NCI-H1092 treated with DMSO at 0.1 percent for 48 hours (cell line): ENCODE results near the gene LRIG2.
"Not testable (repeated sequence)": the region's sequence is repeated elsewhere in the genome, so short reads cannot be mapped to it uniquely, and the experiment has no call there.

Experiments
- DNase-seq: peaks from one replicate; lab custom pipeline; 2025; lab: John Stamatoyannopoulos, UW

LRIG2 gene, protein sequence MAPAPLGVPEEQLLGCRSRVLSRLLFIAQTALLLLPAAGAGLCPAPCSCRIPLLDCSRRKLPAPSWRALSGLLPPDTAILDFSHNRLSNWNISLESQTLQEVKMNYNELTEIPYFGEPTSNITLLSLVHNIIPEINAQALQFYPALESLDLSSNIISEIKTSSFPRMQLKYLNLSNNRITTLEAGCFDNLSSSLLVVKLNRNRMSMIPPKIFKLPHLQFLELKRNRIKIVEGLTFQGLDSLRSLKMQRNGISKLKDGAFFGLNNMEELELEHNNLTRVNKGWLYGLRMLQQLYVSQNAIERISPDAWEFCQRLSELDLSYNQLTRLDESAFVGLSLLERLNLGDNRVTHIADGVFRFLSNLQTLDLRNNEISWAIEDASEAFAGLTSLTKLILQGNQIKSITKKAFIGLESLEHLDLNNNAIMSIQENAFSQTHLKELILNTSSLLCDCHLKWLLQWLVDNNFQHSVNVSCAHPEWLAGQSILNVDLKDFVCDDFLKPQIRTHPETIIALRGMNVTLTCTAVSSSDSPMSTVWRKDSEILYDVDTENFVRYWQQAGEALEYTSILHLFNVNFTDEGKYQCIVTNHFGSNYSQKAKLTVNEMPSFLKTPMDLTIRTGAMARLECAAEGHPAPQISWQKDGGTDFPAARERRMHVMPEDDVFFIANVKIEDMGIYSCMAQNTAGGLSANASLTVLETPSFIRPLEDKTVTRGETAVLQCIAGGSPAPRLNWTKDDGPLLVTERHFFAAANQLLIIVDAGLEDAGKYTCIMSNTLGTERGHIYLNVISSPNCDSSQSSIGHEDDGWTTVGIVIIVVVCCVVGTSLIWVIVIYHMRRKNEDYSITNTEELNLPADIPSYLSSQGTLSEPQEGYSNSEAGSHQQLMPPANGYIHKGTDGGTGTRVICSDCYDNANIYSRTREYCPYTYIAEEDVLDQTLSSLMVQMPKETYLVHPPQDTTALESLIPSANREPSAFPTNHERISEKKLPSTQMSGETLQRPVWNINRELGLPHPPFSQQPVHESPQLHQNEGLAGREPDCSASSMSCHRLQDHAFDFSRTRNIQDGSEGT

DNA sequence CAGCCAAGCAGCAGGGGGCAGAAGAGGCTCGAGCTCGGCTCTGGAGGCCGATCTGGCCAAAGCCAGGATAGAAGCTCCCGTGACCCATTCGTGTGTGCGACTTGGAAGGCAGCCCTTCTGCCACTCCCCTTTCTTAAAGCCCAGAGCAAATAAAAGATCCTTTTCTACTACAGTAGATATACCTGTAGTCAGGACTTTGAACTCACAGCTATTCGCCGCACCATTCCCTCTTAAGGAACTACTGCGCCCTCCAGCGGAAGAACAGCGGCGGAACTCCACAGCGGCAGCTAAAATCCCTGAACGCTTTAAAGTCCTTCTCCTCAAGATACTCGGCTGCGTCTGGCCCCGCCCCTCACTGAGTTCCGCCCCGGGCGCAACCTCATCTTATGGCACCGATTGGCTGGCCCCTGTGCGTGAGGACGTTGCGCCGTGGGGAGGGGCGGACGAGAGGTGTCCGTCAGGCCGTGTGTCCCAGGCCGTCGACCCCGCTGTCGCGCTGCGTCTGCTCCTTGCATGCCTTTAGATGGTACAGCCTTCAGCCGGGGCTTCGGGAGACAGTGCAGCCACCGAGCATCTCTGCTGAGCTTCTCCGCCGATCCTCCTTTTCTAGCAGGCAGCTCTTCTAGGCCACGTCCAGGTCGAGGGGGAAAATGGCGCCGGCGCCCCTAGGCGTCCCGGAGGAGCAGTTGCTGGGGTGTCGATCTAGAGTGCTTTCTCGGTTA is at the start of gene LRIG2:
TSS of gene LRIG2 (plus strand) at position 442 of the 722 bp plus-strand sequence. CDS start at position 651, 209 bp downstream.
- peak; percentile 97 for DNase-seq

DNA sequence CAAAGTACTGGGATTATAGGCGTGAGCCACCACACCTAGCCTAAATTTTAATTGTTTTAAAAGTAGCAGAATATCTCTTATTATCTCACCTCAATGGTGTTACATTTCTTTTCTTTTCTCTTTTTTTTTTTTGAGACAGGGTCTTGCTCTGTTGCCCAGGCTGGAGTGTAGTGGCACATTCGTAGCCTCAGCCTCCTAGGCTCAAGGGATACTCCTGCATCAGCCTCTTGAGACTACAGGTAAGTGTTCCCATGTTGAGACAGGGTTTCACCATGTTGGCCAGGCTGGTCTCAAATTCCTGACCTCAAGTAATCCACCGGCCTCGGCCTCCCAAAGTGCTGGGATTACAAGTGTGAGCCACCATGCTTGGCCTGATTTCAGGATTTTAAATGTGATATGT is 49.7 kb upstream of the LRIG2 start:
- not testable (repeated sequence) for DNase-seq

DNA sequence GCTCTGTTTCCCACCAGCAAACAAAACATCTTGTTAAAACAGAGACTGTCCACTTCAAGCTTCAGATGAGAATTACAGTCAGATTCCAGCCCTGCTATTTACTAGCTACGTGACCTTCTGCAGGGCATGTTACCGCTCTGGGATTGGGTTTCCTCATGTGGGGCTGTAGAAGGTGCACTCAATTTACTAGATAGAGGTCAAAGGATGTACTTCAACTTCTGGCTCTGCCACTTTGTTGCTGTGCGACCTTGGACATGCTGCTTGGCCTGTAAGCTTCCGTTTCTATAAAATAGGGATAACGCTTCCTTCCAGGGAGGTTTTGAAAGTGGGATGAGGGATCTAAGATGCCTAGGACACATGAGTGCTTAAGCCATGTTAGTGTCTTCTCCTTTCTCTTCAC is 46.0 kb upstream of the LRIG2 start:
- no peak for DNase-seq

DNA sequence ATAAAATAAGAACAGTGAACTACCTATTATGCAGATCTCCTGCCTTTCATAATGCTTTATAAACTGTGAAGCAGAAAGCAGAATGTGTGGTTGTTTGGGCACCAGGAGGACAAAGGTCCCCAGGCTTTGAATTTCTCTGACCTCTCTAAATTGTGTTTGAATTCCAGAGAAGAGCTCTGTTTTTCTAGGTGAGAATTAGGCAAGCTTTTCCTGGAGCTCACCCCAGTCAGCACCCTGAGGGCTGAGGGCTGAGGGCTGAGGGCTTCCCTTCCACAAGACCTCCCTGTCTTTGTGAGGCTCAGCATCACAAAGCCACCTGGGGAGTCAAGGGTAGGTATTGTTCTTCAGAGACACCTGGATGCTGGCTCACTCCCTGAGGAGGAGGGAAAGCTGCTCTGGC is 45.5 kb upstream of the LRIG2 start:
- no peak for DNase-seq

DNA sequence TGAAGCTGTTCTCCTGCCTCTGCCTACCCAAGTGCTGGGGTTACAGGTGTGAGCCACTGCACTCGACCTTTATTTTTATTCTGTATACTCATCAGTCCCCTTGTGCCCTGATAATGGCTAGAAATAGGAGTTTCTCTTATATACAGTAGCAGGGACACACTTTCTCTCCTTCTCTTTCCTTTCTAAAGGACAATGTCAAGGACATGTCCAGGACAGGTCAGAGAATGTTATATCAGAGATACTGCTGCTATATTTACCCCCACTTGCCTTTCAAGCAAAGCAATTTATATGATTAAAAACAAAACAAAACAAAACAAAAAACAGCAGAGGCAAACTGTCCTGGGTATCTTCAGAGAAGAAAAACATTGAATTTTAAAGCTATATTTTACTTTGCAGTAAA is 43.2 kb upstream of the LRIG2 start:
- no peak for DNase-seq

DNA sequence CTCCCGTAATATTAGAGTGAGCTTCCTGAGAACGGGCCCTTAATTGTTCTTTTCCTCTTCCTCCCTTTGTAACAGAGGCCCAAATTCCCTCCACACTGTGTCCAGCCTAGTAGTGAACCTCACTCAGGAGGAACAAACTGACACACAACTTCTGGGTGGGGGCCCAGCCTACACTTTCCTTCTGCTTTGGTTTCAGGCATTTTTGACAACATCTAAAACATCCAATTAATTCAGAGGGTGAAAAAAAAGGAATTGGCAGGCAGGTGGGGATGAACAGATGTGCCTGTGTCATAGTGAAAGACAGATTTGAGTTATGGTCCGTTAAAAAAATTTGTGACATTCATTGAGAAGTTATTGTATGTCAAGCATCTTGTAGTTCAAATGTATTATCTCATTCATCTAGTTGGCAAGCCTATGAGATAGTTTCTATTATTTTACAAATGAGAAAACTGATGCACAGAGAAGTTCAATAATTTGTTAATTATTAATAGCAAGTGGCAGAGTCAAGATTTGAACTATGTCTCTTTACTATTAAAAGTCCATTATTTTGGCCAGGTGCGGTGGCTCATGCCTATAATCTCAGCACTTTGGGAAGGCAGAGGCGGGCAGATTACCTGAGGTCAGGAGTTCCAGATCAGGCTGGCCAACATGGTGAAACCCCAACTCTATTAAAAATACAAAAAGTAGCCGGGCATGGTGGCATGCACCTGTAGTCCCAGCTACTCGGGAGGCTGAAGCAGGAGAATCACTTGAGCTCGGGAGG is 41.6 kb upstream of the LRIG2 start:
- DNase-seq = no peak

DNA sequence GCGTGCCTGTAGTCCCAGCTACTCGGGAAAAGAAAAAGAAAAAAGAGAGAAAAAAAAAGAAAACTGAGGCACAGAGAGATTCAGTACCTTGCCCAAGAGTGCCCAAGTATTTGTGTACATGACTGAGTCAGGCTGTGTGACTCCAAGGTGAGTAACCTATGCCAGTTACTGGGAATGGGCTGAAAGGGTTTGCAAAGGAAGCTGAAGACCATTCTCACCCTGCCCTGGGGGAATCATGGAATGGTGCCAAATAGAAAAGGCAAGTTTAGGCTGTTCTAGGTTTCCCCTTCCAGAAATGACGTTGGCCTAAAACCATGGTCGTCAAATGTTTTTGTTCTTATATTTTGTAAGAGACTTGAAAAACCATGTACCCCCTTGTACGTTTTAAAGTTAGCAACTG is 37.9 kb upstream of the LRIG2 start:
- no peak for DNase-seq

DNA sequence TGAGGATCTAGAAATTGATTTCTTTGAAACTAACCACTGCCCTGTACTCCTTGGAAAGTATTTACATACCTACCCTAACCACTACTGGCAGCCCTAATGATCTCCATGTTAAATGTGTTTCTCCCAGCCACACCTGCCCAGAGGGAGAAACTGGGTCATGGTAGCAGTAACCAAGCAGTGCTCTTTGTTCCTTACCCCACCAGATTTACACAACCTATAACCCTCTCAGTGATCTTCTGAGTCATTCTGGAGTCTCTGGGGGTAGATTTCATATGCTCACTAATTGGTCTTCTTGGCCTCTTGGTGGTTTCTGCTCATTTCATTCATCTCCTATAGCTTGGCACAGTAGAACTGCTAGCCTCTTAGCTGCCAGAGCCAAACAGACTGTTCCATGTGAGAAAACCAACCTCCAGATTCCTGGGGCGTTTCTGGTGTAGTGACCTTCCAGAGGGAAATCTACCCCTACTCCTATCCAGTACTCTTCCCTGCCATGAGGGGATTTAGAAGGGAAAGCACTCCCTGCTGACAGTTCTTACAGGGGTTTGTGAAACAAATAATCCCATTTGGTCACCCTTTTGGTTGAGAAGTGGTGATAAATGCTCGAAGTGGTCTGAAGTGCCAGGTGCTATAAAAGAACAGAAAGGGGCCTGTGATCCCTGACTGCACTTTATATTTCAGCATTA is 36.2 kb upstream of the LRIG2 start:
- DNase-seq = no peak

DNA sequence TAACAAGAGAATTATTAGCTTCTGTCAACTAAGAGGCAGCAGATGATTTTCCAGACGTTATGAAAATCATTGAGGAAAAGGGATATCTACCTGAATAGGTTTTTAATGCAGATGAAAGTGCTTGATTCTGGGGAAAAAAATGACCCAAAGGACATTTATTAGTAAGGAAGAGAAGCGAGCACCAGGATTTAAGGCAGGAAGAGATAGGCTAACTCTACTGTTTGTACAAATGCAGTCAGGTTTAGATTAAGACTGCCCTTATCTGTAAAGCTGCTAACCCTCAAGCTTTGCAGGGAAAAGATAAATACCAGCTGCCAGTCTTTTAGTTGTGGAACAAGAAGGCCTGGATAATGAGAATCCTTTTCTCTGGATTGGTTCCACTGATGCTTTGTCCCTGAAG is 33.0 kb upstream of the LRIG2 start:
- DNase-seq = no peak

DNA sequence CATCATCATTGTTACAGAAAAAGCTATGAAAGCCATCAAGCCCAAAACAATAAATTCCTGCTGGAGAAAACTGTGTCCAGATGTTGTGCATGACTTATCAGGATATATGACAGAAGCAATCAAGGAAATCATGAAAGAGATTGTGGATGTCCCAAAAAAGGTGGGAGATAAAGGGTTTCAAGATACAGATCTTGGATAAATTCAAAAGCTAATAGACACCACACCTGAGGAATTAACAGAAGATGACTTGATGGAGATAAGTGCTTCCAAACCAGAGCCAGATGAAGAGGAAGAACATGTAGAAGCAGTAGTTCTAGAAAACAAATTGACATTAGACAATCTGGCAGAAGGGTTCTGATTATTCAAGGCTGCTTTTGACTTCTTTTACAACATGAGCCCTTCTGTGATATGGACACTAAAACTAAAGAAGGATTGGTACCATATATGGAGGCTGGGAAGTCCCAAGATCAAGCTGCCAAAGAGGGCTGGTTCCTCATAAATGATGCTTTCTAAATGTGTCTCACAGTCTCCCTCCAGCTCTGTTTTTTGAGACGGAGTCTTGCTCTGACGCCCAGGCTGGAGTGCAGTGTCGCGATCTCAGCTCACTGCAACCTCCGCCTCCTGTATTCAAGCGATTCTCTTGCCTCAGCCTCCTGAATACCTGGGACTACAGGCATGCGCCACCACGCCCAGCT is 32.1 kb upstream of the LRIG2 start:
- no peak for DNase-seq

DNA sequence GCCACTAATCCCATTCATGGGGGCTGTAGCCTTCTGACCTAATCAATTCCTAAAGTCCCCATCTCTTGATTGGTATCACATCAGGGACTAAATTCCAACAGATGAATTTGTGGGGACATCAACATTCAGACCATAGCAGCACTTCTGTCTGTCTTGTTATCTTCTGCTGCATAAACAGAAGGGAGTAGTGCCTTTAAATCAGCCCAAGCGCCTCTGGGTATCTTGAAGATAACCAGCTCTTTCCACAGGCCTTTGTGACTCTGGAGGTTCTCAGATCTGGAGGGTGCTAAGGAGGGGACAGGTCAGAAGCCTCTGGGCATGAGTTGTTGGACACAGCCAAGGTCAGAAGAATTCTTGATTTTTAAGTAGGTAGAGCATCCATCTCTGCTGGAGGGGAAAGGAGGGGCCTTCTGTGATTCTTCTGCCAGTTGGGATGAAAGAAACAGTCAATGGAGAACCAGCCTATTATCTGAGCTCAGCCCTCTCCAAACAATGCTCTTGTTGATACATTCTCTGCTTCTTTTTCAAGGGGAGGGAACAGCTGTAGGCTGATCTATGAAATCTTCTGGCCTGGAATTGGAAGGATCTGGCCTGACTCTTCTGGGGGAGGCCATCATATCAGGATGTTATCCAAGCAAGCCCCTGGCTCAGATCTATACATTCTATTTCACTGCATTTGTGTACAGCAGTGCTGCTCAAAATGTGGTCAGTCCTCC is 31.3 kb upstream of the LRIG2 start:
- no peak for DNase-seq

DNA sequence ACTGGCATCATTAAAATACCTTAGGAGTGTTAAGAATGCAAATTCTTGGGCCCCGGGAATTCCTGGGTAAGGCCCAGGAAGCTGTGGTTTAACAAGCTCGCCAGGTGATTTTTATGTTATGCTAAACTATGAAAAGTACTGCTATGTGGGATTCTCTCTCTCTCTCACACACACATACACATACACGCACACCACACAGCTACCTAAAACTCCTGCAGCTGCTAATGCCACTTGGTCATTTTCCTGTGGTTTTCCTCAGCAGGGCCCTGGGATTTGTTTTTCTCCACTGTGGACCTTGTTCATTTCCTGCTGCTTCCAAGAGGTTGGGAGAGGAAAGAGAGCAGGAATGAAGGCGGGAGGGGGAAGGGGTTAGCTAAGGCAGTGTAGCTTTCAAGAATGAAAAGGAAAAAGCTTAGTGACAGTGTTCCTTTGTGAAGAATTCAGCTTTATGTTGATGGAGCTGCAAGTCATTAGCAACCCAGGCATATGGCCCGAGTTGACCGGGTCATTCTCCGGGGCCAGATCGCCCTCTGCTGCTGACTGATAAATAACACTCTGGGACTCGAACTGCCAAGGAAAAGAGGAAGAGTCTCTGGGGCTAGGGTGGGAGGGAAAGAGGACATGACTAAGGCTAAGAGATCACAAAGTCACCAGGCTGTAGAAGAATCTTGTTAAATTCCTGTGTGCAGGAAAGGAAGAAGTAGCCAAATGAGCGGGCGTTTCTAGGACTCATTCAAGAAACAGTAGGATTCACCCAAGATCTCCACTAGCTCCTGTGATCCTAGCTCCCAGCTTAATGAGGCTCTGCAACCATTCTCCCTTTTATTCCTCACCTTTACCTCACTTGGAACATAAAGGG is 30.5 kb upstream of the LRIG2 start:
- peak; percentile 29 for DNase-seq

DNA sequence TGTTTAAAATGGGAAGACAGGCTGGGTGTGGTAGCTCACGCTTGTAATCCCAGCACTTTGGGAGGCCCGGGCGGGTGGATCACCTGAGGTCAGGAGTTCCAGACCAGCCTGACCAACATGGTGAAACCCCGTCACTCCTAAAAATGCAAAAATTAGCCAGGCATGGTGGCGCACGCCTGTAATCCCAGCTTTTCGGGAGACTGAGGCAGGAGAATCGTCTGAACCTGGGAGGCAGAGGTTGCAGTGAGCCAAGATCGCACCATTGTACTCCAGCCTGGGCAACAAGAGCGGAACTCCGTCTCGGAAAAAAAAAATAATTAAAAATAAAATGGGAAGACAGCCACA is 29.9 kb upstream of the LRIG2 start:
- DNase-seq = not testable (repeated sequence)

DNA sequence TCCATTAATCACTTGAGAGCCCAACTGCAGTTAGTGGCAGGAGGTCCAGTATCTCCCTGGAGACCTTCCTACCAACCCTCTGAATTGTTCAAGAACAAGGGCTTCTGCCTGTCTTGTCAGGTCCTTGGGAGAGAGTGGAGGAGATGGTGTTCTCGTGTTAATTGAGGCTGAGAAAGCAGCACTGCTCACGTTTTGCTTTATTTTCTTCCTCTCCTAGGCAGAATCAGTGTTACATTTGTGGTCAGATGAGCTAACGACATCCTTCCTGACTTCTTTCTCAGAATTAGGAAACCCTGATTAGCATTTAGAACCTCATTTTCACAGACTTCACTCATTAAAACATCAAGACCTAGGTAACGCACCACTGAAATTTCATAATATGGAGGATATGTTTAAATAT is 26.4 kb upstream of the LRIG2 start:
- no peak for DNase-seq

DNA sequence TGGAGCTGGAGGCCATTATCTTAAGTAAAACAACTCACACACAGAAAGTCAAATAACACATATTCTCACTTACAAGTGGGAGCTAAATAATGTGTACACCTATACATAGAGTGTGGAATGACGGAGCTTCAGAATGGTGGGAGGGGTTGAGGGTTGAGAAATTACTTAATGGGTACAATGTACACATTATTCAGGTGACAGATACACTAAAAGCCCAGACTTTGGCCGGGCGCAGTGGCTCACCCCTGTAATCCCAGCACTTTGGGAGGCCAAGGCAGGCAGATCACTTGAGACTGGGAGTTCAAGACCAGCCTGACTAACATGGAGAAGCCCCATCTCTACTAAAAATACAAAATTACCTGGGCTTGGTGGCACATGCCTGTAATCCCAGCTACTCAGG is 24.9 kb upstream of the LRIG2 start:
- no peak for DNase-seq

DNA sequence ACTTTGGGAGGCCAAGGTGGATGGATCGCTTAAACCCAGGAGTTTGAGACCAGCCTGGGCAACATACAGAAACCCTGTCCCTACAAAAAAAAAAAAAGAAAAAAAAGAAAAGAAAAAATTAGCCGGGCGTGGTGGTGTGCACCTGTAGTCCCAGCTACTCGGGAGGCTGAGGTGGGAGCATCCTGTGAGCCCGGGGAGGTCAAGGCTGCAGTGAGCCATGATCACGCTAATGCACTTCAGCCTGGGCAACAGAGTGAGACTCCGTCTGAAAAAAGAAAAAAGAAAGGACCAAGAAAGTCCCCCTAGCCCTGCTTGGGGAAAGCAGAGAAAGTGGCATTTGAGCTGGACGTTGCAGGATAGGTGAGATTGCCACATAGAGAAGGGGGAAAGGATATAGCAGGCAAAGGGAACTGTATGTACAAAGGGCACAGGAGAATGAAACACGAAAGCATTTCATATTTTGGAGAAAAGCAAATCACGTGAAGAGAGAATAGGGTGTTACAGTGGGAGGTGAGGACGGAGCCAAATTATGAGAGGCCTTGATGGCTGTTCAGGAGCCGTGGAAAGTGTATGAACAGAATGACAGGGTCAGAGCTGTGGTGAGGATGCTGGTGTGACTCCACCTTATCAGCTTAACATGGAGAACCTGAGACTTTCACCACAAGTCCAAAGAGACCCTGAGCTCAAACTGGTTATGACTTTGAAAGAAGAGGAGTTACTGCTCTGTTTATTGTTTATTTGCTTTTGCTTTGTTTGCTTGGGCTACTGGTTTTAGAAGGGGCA is 19.5 kb upstream of the LRIG2 start:
- DNase-seq = no peak

DNA sequence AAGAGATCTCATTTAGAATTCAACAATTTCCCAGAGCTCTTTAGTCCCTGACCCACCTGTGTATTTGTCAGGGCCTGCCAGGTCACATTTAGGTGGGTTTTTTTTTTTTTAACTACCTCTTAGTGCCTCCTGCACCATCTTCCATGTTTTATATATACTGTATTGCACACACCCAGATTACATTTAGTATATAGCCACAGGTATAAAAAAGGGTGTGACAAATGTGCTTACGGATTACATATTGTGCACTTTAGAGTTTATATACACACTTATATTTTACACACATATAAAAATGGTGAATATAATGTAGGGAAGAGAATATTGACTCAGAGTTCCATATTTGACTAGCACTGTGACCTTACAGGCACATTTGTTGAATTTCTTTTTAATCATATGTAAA is 17.4 kb upstream of the LRIG2 start:
- no peak for DNase-seq

DNA sequence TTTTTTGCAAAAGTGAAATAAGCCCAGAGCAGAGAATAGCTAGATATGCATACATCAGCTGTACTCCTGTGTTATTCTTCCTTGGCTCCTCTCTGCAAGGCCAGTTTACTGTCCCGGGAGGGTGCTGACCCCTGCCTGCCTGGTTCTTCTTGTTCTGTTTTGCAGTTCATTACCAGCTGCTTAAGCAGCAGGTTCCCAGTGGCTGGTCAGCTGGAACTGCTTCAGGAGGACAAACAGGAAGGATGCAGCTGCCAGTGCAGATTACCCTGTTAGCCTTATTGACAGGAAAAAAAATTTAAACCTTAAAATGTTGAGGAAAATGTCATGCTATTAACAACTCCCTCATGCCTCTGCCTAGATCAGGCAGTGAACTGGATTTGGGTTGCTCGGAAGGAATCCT is 16.0 kb upstream of the LRIG2 start:
- DNase-seq = no peak
